NCI-H187 treated with DMSO at 0.1 percent for 48 hours (cell line): Measurements from ENCODE around the gene PACS2.
"Not testable (repeated sequence)": the region's sequence is repeated elsewhere in the genome, so short reads cannot be mapped to it uniquely, and the experiment has no call there.

Experiments
- DNase-seq: peaks from one replicate; lab custom pipeline; 2025; lab: John Stamatoyannopoulos, UW

PACS2 gene

GRCh38 chr14:105332350-105332874 lies 17.9 kb downstream of the PACS2 start:
- no peak for DNase-seq

DNA sequence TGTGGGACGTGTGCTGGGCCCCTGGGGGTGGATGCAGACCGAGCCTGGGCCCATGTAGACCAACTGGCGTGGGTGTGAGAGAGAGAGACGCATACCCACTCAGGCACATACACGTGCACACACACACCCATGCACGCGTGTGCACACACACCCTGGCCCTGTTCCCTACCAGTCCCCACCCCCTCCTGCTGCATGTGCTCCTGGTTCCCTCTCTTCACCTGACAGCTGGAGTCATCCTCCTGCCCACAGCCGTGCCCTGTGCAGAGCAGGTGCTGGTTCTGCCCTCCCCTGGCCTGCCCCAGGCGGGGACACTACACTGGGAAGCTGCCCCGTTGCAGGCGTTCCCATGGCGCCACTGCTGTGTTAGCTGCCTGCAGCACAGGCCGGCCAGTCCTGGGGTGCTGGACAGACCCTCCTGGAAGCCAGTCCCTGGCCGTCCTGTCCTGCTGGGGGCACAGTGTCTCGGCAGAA lies 18.5 kb downstream of the PACS2 start:
- DNase-seq: no peak

GRCh38 chr14:105333613-105334364 lies 19.2 kb downstream of the PACS2 start:
- DNase-seq: no peak

- no peak for DNase-seq
Measured at GRCh38 chr14:105334383-105335230, 20.1 kb downstream of the PACS2 start.

- not testable (repeated sequence) for DNase-seq
Measured at GRCh38 chr14:105335231-105335542, 20.6 kb downstream of the PACS2 start.

DNA sequence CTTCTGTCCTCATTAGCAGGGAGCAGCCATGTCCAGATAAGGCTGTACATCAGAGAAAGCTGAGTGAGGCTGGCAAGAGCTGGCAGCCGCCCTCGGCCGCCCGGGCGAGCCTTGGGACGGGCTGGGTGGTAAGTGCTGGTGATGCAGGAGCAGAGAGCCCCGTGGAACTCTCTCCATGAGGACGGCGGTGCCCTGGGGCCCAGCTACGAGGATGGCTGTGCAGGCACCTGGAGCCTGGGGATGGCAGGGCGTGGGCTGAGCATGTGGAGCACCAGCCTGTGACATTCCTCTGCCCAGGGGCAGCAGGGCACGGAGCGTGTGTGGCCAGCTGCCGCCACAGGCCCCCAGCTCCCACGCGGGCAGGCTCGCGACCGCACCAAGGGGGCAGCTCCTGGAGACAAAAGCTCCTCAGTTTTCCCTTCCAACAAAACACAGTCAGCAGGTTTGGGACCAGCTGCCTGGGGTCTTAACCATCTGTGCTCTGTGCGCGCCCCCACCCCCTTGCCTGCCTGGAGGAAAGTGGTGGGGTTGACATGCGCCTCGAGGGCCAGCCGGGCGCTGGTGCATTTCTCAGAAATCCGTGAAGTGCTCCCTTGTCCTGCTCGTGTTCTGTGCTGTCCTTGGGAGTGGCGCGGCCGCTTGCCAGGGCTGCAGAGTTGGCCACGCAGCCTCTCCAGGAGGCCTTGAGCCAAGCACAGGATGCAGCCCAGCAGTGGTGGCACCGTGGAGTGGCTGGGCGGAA lies 21.4 kb downstream of the PACS2 start:
- DNase-seq: no peak

DNA sequence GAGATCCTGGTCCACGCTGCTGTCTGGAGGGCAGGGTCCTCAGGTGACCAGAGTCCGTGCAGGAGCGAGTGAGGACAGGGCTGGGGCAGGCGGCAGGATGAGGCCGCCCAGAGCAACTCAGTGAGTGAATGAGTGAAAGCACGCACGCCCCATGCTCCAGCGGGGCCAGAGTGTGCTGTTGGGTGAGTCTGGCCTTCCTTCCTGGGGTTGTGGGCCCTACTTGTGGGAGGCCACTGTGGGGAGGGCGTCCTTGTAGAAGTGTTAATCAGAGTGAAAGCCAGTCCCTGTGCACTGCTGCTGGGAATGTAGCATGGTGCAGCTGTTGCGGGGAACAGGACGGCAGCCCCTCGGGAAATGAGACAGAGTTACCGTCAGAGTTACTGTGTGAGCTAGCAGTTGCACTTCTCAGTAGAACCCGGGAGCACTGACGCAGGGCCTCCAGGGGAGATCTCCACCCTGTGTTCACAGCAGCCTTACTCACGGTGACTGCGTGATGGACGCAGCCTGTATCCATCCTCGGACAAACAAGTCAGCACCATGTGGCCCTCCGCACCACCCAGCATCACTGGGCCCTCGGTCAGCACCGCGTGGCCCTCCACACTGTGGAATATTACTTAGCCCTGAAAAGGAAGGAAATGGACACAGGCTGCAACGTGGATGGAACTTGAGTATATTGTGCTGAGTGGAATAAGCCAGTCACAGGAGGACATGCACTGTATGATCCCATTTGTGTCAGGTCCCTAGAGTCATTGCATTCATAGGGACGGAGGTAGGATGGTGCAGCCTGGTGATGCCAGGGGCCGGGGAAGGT lies 22.1 kb downstream of the PACS2 start:
- no peak for DNase-seq

DNA sequence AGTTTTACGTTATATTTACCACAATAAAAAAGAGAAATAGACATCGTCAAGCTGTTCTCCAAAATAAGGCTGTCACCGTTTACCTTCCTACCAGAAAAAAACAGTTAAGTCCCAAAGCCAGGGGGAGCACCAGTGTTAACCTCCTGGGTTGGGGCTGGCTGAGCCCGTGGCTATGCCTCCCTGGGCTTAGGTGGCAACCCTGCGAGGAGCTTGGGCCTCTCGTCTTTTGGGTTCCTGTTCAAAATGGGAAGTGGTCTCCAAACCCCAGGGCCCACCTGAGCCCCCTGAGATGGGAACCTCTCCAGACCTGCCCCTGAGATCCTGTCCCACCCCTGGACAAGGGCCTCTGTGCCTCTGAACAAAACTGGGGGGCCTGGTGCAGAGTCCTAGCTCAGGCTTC lies 22.9 kb downstream of the PACS2 start:
- DNase-seq: no peak

- no peak for DNase-seq
Measured at GRCh38 chr14:105337966-105338741, 23.6 kb downstream of the PACS2 start.

DNA sequence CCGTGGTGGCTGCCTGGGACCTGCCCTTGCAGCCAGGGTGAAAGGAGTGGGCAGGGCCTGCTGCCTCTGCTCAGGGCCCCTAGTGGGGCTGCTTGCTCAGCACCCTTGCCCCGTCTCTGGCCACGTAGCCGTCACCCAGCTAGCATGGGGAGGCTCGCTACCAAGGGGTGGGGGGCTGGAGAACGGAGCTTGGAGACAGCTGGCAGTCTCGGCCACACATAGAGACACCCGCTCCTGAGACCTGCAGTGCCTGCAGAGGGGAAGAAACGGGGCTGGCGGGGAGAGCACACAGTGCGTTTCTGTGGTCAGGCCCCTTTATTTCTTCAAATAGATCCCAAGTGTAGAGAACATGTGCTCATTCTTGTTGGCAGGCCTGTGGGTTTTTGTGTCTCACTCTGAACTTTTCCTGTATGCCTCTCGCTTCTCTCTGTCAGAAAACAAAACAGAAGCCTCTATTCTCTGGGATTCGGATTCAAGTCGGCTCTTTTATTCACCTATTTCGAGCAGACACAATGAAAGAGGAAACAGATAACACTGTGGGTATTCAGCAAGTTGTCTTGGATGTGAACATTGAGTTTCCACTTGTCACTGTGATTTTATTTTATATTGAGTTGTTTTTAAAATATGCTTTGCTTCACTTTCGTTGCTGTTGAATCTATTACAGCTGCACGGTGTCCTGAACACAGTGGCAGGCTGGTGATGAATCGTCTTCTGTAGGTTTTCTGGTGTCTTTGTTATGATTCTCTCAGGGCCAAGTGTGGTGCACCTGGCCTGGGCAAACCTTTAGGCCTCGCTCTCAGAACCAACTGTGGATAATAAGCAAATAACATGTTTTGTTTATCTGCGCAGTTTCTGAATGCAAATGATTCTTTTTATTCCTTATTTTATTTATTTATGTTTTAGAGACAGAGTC lies 26.5 kb downstream of the PACS2 start:
- DNase-seq: no peak

DNA sequence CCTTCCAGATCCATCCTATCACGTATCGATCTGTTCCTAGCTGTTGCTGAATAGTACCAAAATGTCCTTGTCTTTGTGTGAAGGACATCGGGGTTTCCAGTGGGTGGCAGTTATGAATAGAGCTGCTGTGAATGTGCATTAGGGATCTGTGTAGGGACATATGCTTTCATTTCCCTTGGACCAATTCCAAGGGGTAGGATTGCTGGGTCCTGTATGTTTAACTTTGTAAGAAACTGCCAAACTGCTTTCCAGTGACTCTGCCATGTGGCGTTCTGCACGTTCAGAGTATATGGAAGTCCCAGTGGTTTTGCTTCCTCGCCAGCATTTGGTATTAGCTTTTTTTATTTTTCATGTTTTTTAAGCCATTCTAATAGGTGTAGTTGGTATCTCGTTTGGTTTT lies 28.6 kb downstream of the PACS2 start:
- DNase-seq: no peak

GRCh38 chr14:105346200-105346533 lies 31.6 kb downstream of the PACS2 start:
- DNase-seq: no peak

DNA sequence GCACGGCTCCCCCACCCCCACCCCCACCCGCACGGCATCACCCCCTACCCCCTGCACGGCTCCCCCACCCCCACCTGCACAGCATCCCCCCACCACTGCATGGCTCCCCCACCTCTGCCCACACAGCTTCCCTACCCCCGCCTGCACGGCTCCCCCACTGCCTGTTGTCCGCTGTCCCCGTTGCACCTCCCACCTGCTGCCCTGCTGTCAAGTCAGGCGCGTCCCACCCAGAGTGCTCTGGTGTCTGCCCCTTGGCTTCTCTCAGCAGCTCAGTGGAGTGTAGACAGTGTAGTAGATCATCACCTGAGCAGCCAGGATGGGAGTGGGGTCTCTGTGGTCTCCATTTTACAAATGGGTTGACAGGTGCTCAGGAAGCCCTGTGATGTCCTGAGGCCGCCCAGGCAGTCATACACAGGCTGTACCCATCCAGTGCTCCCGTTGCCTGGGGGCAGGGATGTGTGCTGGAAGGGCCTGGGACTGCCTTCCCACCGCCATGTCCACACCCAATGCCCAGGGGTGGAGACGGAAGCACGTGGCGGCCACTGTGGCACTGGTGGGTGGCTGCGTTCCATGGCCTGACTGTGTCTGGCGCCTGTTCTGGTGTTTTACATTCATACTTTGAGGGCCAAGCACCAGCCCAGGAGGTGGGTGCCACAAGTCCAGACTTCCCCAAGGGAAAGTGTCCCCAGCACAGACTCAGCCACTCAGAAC lies 32.5 kb downstream of the PACS2 start:
- no peak for DNase-seq

GRCh38 chr14:105347587-105347968 lies 33.0 kb downstream of the PACS2 start:
- no peak for DNase-seq

- DNase-seq: no peak
Measured at GRCh38 chr14:105348169-105348944, 33.8 kb downstream of the PACS2 start.

GRCh38 chr14:105348945-105349699 lies 34.6 kb downstream of the PACS2 start:
- DNase-seq: no peak

GRCh38 chr14:105349992-105350391 lies 35.4 kb downstream of the PACS2 start:
- DNase-seq: no peak
